T-cell (primary cell): Measurements from ENCODE around the gene ILF2. TPM values are rescaled to one million over a fixed set of nuclear protein-coding genes. Genes with fewer than 3 reads are reported as not detected.
"Not testable (repeated sequence)": the region's sequence is repeated elsewhere in the genome, so short reads cannot be mapped to it uniquely, and the experiment has no call there.

Experiments used
- ATAC-seq, 4 experiments: fragments of 200-7000 bp in 3 of 4; fragments of 150-1000 bp in 1 of 4; cut with Tn5 transposase; replicated peaks in 1 of 4; 1 replicate in 3 of 4; 2 replicates in 1 of 4; pipeline ENCODE4 v1.10.0; 2021; ENCODE audit warnings: moderate library complexity in 3 of 4, mild to moderate bottlenecking in 2 of 4, moderate number of reproducible peaks in 1 of 4
- CTCF ChIA-PET, 2 donors: fragments of 300-600 bp; sonication (Branson Sonifier 250); formaldehyde crosslinking; loops; one replicate each; lab custom pipeline; 2022; ENCODE audit warnings: antibody characterized with exemption in 2 of 2; lab: Charles Lee
- POLR2A ChIA-PET, 2 donors: fragments of 300-600 bp; sonication (Branson Sonifier 250); formaldehyde crosslinking; loops; one replicate each; lab custom pipeline; 2022; ENCODE audit warnings: antibody characterized with exemption in 2 of 2; lab: Charles Lee
- DNase-seq, 35 experiments: peaks; one replicate each; pipeline versions ENCODE4 v3.0.0 to v3.0.0-alpha.2; 2013 to 2023
- H3K27ac ChIP-seq: one replicate; pipeline ENCODE4 v1.5.1; 2013; ENCODE audit warnings: low read length
- H3K27me3 ChIP-seq, 2 experiments: replicated peaks in 1 of 2; 1 replicate in 1 of 2; 2 replicates in 1 of 2; pipeline versions ENCODE4 v1.6.1 to v1.7.0; 2013; ENCODE audit warnings: low read length in 1 of 2, mixed read lengths in 1 of 2; ENCODE audit not compliant: control insufficient read depth in 2 of 2, insufficient read depth in 2 of 2; ENCODE audit errors: extremely low read depth in 1 of 2
- H3K36me3 ChIP-seq, 2 donors: 1 replicate in 1 of 2; 2 replicates in 1 of 2; pipeline versions ENCODE4 v1.6.1 to v1.7.0; 2013; ENCODE audit warnings: low read length in 1 of 2; ENCODE audit not compliant: control insufficient read depth in 2 of 2, insufficient read depth in 1 of 2; ENCODE audit errors: extremely low read depth in 1 of 2
- H3K4me1 ChIP-seq, 2 experiments: 1 replicate in 1 of 2; 2 replicates in 1 of 2; pipeline versions ENCODE4 v1.6.1 to v1.7.0; 2013; ENCODE audit warnings: low read length in 2 of 2, mixed read lengths in 1 of 2; ENCODE audit not compliant: insufficient read depth in 2 of 2, control insufficient read depth in 1 of 2; ENCODE audit errors: extremely low read depth in 1 of 2
- H3K4me3 ChIP-seq, 2 donors: 1 replicate in 1 of 2; 2 replicates in 1 of 2; pipeline versions ENCODE4 v1.5.1 to v1.7.0; 2013; ENCODE audit warnings: mild to moderate bottlenecking in 2 of 2, low read length in 1 of 2, moderate library complexity in 1 of 2; ENCODE audit not compliant: control insufficient read depth in 1 of 2; ENCODE audit errors: extremely low read depth in 1 of 2
- H3K9me3 ChIP-seq: 2 replicates; pipeline ENCODE4 v1.7.0; 2013
- H3K27ac Mint-ChIP-seq, 2 donors: one replicate each; pipeline ENCODE4 v1.8.0; 2020 to 2021; ENCODE audit warnings: mild to moderate bottlenecking in 2 of 2, mixed read lengths in 2 of 2
- H3K27me3 Mint-ChIP-seq, 2 donors: one replicate each; pipeline ENCODE4 v1.8.0; 2021 to 2022; ENCODE audit warnings: mixed read lengths in 2 of 2
- H3K36me3 Mint-ChIP-seq: one replicate; pipeline ENCODE4 v1.8.0; 2021; ENCODE audit warnings: mixed read lengths
- H3K4me1 Mint-ChIP-seq, 3 donors: one replicate each; pipeline ENCODE4 v1.8.0; 2020 to 2022; ENCODE audit warnings: mixed read lengths in 3 of 3, mild to moderate bottlenecking in 1 of 3
- H3K4me3 Mint-ChIP-seq, 3 donors: one replicate each; pipeline ENCODE4 v1.8.0; 2020 to 2022; ENCODE audit warnings: mild to moderate bottlenecking in 3 of 3, mixed read lengths in 3 of 3, moderate library complexity in 3 of 3
- H3K9me3 Mint-ChIP-seq, 3 donors: one replicate each; pipeline ENCODE4 v1.8.0; 2020 to 2022; ENCODE audit warnings: mixed read lengths in 3 of 3
- WGBS: methylation state at CpG from one replicate; pipeline ENCODE4 v1.1.5; 2013; ENCODE audit warnings: missing lambda C conversion rate; ENCODE audit not compliant: insufficient coverage; 5-methylcytosine and 5-hydroxymethylcytosine counted together
- total RNA-seq, 35 experiments: library from RNA in 6 of 35; stranded (reverse) in 6 of 35; fragments of 120-200 nt in 1 of 35; gene quantifications; one replicate each; pipeline versions ENCODE4 v1.2.1 to v1.2.4 and lab custom pipeline; 2013 to 2026

ILF2 gene
- total RNA-seq (100 to 1,000 TPM in 2 of 5 donors, 10 to 100 TPM in 3; 86.6 to 137 (median 90.0) TPM), total RNA-seq (lab: John Stamatoyannopoulos, UW) (114 to 722 (median 202) reads per million in 29 experiments)
- total RNA-seq (2013), result 112 TPM

- ChIA-PET POLR2A (interaction anchor here in 1 of 2 donors (0.6 to 1.5 kb wide), 2 partner anchors 20 to 37 kb away, joined by 3 read pairs; no protein-coding TSS in a partner anchor), CTCF (interaction anchor here in 1 of 2 donors (0.6 kb wide), 1 partner anchor 316 kb away, joined by 3 read pairs; no protein-coding TSS in a partner anchor)
- Histone ChIP-seq H3K36me3 (peaks cover 14 to 26% of the 10 kb centered on the region in 2 donors), H3K27me3 (no peaks in the 10 kb centered on the region), H3K4me3 (peak within 1 kb of the TSS; percentile 78 to 96), H3K9me3 (no peaks in the 10 kb centered on the region), H3K27ac (peak within 1 kb of the TSS; percentile 91), H3K4me1 (peaks cover 15 to 25% of the 10 kb centered on the region in 2 experiments)
- Mint-ChIP-seq H3K4me1 (peaks cover 12 to 30% (median 27%) of the 10 kb centered on the region in 3 donors), H3K9me3 (no peaks in the 10 kb centered on the region), H3K36me3 (peaks cover 25% of the 10 kb centered on the region), H3K27ac (peak within 1 kb of the TSS in 1 of 2 donors; percentile 55), H3K4me3 (no peak within 1 kb of the TSS), H3K27me3 (peaks cover 0 to under 1% of the 10 kb centered on the region in 2 donors)
- DNase-seq (peak; percentile 87 to 99 (median 98)), ATAC-seq (peak; percentile 87 to 94 (median 92))
- 0% methylated on average over 14 of the region's 35 CpGs for WGBS
Measured at GRCh38 chr1:153670859-153671627, at the start of gene ILF2. ILF2 (minus strand) TSS chr1:153670993; CDS start chr1:153670922, 71 bp downstream.

DNA sequence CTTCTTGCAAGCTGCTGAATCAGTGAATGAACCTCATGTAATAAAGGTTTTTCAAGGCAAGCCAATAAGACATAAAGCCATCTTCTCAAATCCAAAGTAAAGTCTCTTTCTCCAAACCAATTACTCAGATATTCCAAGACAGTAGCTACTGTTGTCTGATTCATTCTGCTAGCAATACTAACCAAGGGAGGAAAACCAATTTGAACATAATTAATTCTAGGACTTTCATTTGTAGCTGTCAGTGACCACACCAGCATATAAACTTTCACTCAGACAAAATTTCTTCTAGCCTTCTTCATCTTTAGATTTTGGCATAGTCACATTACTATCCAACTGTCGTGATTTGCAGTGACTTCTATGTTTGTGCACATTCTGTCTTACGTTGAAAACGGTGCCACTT lies 46.5 kb upstream of the ILF2 start:
- peaks cover 0 to 30% of the 10 kb centered on the region in 2 experiments for H3K27me3 ChIP-seq
- POLR2A ChIA-PET, result no interaction called here
- no CpG with 5 or more reads among the region's 3 CpGs for WGBS
- H3K4me3 ChIP-seq, result no peak overlapping the region
- Mint-ChIP-seq H3K27ac (no peak overlapping the region), H3K9me3 (no peaks in the 10 kb centered on the region), H3K27me3 (peaks cover 4 to 10% of the 10 kb centered on the region in 2 donors), H3K4me1 (no peaks in the 10 kb centered on the region), H3K4me3 (no peak overlapping the region), H3K36me3 (no peaks in the 10 kb centered on the region)
- no peaks in the 10 kb centered on the region for H3K9me3 ChIP-seq
- ATAC-seq (no peak), DNase-seq (no peak)
- H3K36me3 ChIP-seq, result no peaks in the 10 kb centered on the region
- CTCF ChIA-PET, result interaction anchor here in 1 of 2 donors (0.6 kb wide), 1 partner anchor 644 kb away, joined by 3 read pairs; no protein-coding TSS in a partner anchor
- H3K27ac ChIP-seq, result no peak overlapping the region
- no peaks in the 10 kb centered on the region for H3K4me1 ChIP-seq

GRCh38 chr1:153716211-153716610 lies 45.4 kb upstream of the ILF2 start:
- WGBS, result no CpG with 5 or more reads among the region's 5 CpGs
- not testable (repeated sequence) for H3K4me1 ChIP-seq, H3K4me3 ChIP-seq, DNase-seq, H3K36me3 Mint-ChIP-seq, ATAC-seq, H3K27me3 Mint-ChIP-seq, H3K36me3 ChIP-seq, H3K27ac Mint-ChIP-seq, H3K9me3 ChIP-seq, H3K4me3 Mint-ChIP-seq, H3K9me3 Mint-ChIP-seq, H3K27ac ChIP-seq, H3K4me1 Mint-ChIP-seq
- POLR2A ChIA-PET, result interaction anchor here in 1 of 2 donors (0.6 kb wide), 1 partner anchor 218 kb away, joined by 4 read pairs; no protein-coding TSS in a partner anchor
- CTCF ChIA-PET, result interaction anchor here in 1 of 2 donors (0.6 kb wide), 1 partner anchor 44 kb away, joined by 3 read pairs; no protein-coding TSS in a partner anchor
- peaks cover 0 to 35% of the 10 kb centered on the region in 2 experiments for H3K27me3 ChIP-seq

DNA sequence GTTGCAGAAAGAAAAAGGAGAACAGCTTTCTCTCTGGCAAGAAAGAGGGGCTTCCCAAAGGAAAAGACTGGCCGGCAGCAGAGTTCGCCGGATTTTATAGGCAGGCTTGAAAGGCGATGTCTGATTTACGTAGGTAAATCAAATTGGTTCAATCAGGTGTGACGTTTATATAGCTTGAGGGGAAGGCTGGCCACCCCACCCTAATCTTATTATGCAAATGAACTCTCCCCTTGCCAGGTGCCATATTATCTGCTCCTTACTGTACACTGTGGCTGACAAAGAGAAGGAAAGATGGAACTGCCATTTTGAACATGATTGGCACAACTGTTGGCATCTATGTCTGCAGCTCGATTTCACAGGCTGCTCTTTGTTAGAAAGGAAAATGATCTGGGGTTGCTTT lies 40.2 kb upstream of the ILF2 start:
- H3K4me3 Mint-ChIP-seq, result no peak overlapping the region
- no peaks in the 10 kb centered on the region for H3K36me3 Mint-ChIP-seq
- no peaks in the 10 kb centered on the region for H3K4me1 ChIP-seq
- H3K9me3 ChIP-seq, result no peaks in the 10 kb centered on the region
- no peaks in the 10 kb centered on the region for H3K9me3 Mint-ChIP-seq
- no peaks in the 10 kb centered on the region for H3K4me1 Mint-ChIP-seq
- H3K27ac ChIP-seq, result no peak overlapping the region
- ChIA-PET POLR2A (interaction anchor here in 1 of 2 donors (0.5 kb wide), 1 partner anchor 105 kb away, joined by 4 read pairs; no protein-coding TSS in a partner anchor), CTCF (interaction anchor here in 1 of 2 donors (0.9 kb wide), 1 partner anchor 32 kb away, joined by 3 read pairs; no protein-coding TSS in a partner anchor)
- no peak overlapping the region for H3K27ac Mint-ChIP-seq
- H3K27me3 ChIP-seq, result peaks cover 0 to 38% of the 10 kb centered on the region in 2 experiments
- no peak overlapping the region for H3K4me3 ChIP-seq
- no peak for ATAC-seq
- peaks cover 4 to 11% of the 10 kb centered on the region in 2 donors for H3K27me3 Mint-ChIP-seq
- H3K36me3 ChIP-seq, result no peaks in the 10 kb centered on the region
- 65% methylated on average over 1 of the region's 7 CpGs for WGBS
- DNase-seq, result no peak

DNA sequence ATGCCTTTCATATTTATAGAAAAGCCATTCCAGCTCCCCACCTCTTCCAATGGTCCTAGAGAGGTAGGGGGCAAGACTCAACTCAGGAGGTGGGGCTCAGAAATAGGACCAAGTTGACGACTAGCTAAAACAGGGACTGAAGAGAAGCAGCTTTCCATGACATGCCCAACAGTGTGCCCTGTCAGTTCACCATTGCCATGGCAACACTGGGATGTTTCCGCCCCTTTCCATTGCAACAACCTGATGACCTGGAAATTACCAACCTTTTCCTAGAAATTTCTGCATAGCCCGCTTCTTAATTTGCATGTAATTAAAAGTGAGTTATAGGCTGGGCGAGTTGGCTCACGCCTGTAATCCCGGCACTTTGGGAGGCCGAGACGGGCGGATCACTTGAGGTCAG lies 34.7 kb upstream of the ILF2 start:
- no peak overlapping the region for H3K27ac ChIP-seq
- no peak overlapping the region for H3K4me3 Mint-ChIP-seq
- no peaks in the 10 kb centered on the region for H3K9me3 Mint-ChIP-seq
- ATAC-seq (no peak), DNase-seq (no peak)
- no peaks in the 10 kb centered on the region for H3K4me1 ChIP-seq
- peaks cover 0 to 14% of the 10 kb centered on the region in 2 experiments for H3K27me3 ChIP-seq
- POLR2A ChIA-PET, result no interaction called here
- WGBS, result 90% methylated on average over 7 of the region's 9 CpGs
- H3K4me3 ChIP-seq, result no peak overlapping the region
- H3K36me3 Mint-ChIP-seq, result no peaks in the 10 kb centered on the region
- H3K36me3 ChIP-seq, result no peaks in the 10 kb centered on the region
- H3K4me1 Mint-ChIP-seq, result no peaks in the 10 kb centered on the region
- CTCF ChIA-PET, result no interaction called here
- H3K27me3 Mint-ChIP-seq, result no peaks in the 10 kb centered on the region
- H3K9me3 ChIP-seq, result no peaks in the 10 kb centered on the region
- H3K27ac Mint-ChIP-seq, result no peak overlapping the region

DNA sequence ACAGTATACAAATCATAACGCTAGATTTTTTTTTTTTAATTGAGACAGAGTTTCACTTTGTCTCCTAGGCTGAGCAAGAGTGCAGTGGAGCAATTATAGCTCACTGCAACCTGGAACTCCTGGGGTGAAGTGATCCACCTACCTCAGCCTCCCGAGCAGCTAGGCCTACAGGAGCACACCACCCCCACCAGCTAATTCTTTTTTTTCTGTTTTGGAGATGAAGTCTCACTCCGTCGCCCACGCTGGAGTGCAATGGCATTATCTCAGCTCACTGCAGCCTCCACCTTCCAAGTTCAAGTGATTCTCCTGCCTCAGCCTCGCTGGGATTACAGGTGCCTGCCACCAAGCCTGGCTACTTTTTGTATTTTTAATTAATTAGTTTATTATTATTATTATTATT lies 29.0 kb upstream of the ILF2 start:
- H3K27me3 ChIP-seq, result peaks cover 0 to 12% of the 10 kb centered on the region in 2 experiments
- no peak overlapping the region for H3K4me3 ChIP-seq
- Mint-ChIP-seq H3K4me1 (no peaks in the 10 kb centered on the region), H3K36me3 (no peaks in the 10 kb centered on the region), H3K9me3 (no peaks in the 10 kb centered on the region), H3K27me3 (peaks cover 0 to 4% of the 10 kb centered on the region in 2 donors), H3K27ac (no peak overlapping the region), H3K4me3 (no peak overlapping the region)
- H3K4me1 ChIP-seq, result peaks cover 0 to 5% of the 10 kb centered on the region in 2 experiments
- no CpG with 5 or more reads among the region's 6 CpGs for WGBS
- H3K27ac ChIP-seq, result no peak overlapping the region
- DNase-seq (no peak), ATAC-seq (no peak)
- no peaks in the 10 kb centered on the region for H3K36me3 ChIP-seq
- no peaks in the 10 kb centered on the region for H3K9me3 ChIP-seq
- CTCF ChIA-PET, result no interaction called here
- POLR2A ChIA-PET, result no interaction called here
